HepG2 (cell line): ENCODE results near the gene CCNQ. TPM values are rescaled to one million over a fixed set of nuclear protein-coding genes. Genes with fewer than 3 reads are reported as not detected.

ENCODE experiments used
- ADNP ChIP-seq: sonication (generic); formaldehyde crosslinking; IDR thresholded peaks from 2 replicates; pipeline ENCODE4 v1.4.0; 2020; ENCODE audit warnings: missing genetic modification reagents
- AHR ChIP-seq: IDR thresholded peaks from 2 replicates; pipeline ENCODE4 v1.6.1; 2018; ENCODE audit warnings: missing genetic modification reagents, missing compliant biosample characterization
- DPF2 ChIP-seq: sonication (generic); formaldehyde crosslinking; IDR thresholded peaks from 2 replicates; pipeline ENCODE4 v1.4.0; 2020; ENCODE audit warnings: mild to moderate bottlenecking, low read depth, missing genetic modification reagents, borderline replicate concordance
- FOXM1 ChIP-seq: sonication (generic); formaldehyde crosslinking; IDR thresholded peaks from 2 replicates; pipeline ENCODE4 v1.5.0; 2020; ENCODE audit warnings: missing genetic modification reagents
- GATAD1 ChIP-seq: IDR thresholded peaks from 2 replicates; pipeline ENCODE4 v1.6.1; 2016; ENCODE audit warnings: missing genetic modification reagents, missing compliant biosample characterization
- HMGXB3 ChIP-seq: sonication (generic); formaldehyde crosslinking; IDR thresholded peaks from 2 replicates; pipeline ENCODE4 v1.4.0; 2020; ENCODE audit warnings: missing genetic modification reagents, borderline replicate concordance
- ISX ChIP-seq: sonication (generic); formaldehyde crosslinking; conservative IDR thresholded peaks from 2 replicates; pipeline ENCODE4 v1.5.0; 2020; ENCODE audit warnings: missing genetic modification reagents
- KMT2B ChIP-seq: IDR thresholded peaks from 2 replicates; pipeline ENCODE4 v1.6.1; 2016; ENCODE audit warnings: missing genetic modification reagents, missing compliant biosample characterization
- MEF2D ChIP-seq: sonication (generic); formaldehyde crosslinking; IDR thresholded peaks from 2 replicates; pipeline ENCODE4 v1.5.1; 2020; ENCODE audit warnings: mild to moderate bottlenecking, missing genetic modification reagents
- MLX ChIP-seq: IDR thresholded peaks from 2 replicates; pipeline ENCODE4 v1.6.1; 2016
- MTA1 ChIP-seq: sonication (generic); formaldehyde crosslinking; IDR thresholded peaks from 2 replicates; pipeline ENCODE4 v1.4.0; 2020; ENCODE audit warnings: missing genetic modification reagents, mild to moderate bottlenecking, borderline replicate concordance
- MTF2 ChIP-seq: sonication (generic); formaldehyde crosslinking; IDR thresholded peaks from 2 replicates; pipeline ENCODE4 v1.5.0; 2020; ENCODE audit warnings: missing genetic modification reagents, borderline replicate concordance
- PRDM4 ChIP-seq: sonication (generic); formaldehyde crosslinking; IDR thresholded peaks from 2 replicates; pipeline ENCODE4 v1.9.0; 2021; ENCODE audit warnings: missing genetic modification reagents, borderline replicate concordance
- RBM22 ChIP-seq: fragments of 200-400 bp; formaldehyde crosslinking; optimal IDR thresholded peaks from 2 replicates; pipeline ENCODE3; 2017; ENCODE audit warnings: mild to moderate bottlenecking, low read length, moderate library complexity
- SP1 ChIP-seq, 2 experiments: fragments of 450-650 bp in 1 of 2; sonication (generic) in 1 of 2; formaldehyde crosslinking in 1 of 2; IDR thresholded peaks; 2 replicates each; pipeline versions ENCODE4 v1.4.0 to v1.6.1; 2016 to 2020; ENCODE audit warnings: missing genetic modification reagents in 1 of 2
- XBP1 ChIP-seq: sonication (generic); formaldehyde crosslinking; IDR thresholded peaks from 2 replicates; pipeline ENCODE4 v1.5.0; 2020; ENCODE audit warnings: missing genetic modification reagents
- ZBTB7B ChIP-seq: sonication (generic); formaldehyde crosslinking; IDR thresholded peaks from 2 replicates; pipeline ENCODE4 v1.4.0; 2020; ENCODE audit warnings: missing genetic modification reagents
- ZNF263 ChIP-seq: sonication (generic); formaldehyde crosslinking; IDR thresholded peaks from 2 replicates; pipeline ENCODE4 v1.4.0; 2020; ENCODE audit warnings: missing genetic modification reagents
- ZNF274 ChIP-seq: sonication (generic); formaldehyde crosslinking; IDR thresholded peaks from 2 replicates; pipeline ENCODE4 v1.5.1; 2020; ENCODE audit warnings: mild to moderate bottlenecking, missing genetic modification reagents
- ZNF430 ChIP-seq: sonication (generic); formaldehyde crosslinking; IDR thresholded peaks from 2 replicates; pipeline ENCODE4 v1.9.0; 2021; ENCODE audit warnings: mild to moderate bottlenecking, missing genetic modification reagents
- ZNF503 ChIP-seq: sonication (generic); formaldehyde crosslinking; IDR thresholded peaks from 2 replicates; pipeline ENCODE4 v1.4.0; 2020; ENCODE audit warnings: missing genetic modification reagents
- ZNF580 ChIP-seq: IDR thresholded peaks from 2 replicates; pipeline ENCODE4 v1.6.1; 2016; ENCODE audit warnings: low read depth, borderline replicate concordance
- ZNF672 ChIP-seq: sonication (generic); formaldehyde crosslinking; IDR thresholded peaks from 2 replicates; pipeline ENCODE4 v1.8.1; 2022; ENCODE audit warnings: missing genetic modification reagents
- polyA plus RNA-seq, 8 experiments: library from polyadenylated mRNA; depleted of rRNA in 3 of 8; stranded (reverse) in 7 of 8; unstranded in 1 of 8; fragments of >200 nt; fragmentation: Illumina TruSeq in 4 of 8; extraction: Trizol in 4 of 8; gene quantifications; 2 replicates each; pipeline versions ENCODE4 v1.2.1 to v1.2.3, GENCODE V29; 2011 to 2016; ENCODE audit warnings: low read depth in 4 of 8, missing spikeins in 1 of 8, mixed read lengths in 1 of 8; ENCODE audit not compliant: insufficient read depth in 1 of 8
- total RNA-seq, 5 experiments: library from RNA; depleted of rRNA; stranded (reverse); fragments of >200 nt; fragmentation: Illumina TruSeq; extraction: Trizol; gene quantifications; 2 replicates each; pipeline ENCODE4 v1.2.3, GENCODE V29; 2016; ENCODE audit warnings: low read depth in 1 of 5

CCNQ gene
- total and polyA plus RNA-seq, 2 of the 13 experiments (the other 11 are each of a cell fraction or from before 2014, with no cell fraction given), result 15.0 to 25.5 TPM

- TF ChIP-seq AHR (0 out of 2 replicates have a peak, but pooled peaks have one; percentile 59), ZNF580 (CRISPR knock-in tag) (peak; percentile 53; the same call in 1 of the 2 replicates), ISX (CRISPR knock-in tag) (no peak), HMGXB3 (no peak), KMT2B (CRISPR knock-in tag) (no peak), ZNF263 (CRISPR knock-in tag) (peak; percentile 47; the same call in 1 of the 2 replicates), ZBTB7B (peak; percentile 80; the same call in 1 of the 2 replicates), MEF2D (CRISPR knock-in tag) (0 out of 2 replicates have a peak, but pooled peaks have one; percentile 41), PRDM4 (CRISPR knock-in tag) (no peak), ZNF503 (CRISPR knock-in tag) (no peak), FOXM1 (CRISPR knock-in tag) (no peak), RBM22 (no peak), MTA1 (no peak; the same call in 1 of the 2 replicates), MLX (CRISPR knock-in tag) (no peak), ADNP (CRISPR knock-in tag) (no peak), MTF2 (CRISPR knock-in tag) (no peak), DPF2 (CRISPR knock-in tag) (no peak), SP1 (IDR thresholded peaks at IDR 0.05) (no peak), SP1 (CRISPR knock-in tag; IDR thresholded peaks at IDR 0.05) (peak; percentile 62), XBP1 (CRISPR knock-in tag) (no peak), ZNF672 (no peak), ZNF430 (CRISPR knock-in tag) (no peak), ZNF274 (CRISPR knock-in tag) (no peak), GATAD1 (CRISPR knock-in tag) (no peak; the same call in 1 of the 2 replicates)
These were observed 28.8 kb upstream of the CCNQ start (continued) for GRCh38 chrX:153627675-153628111.
